HG02970 (cell line): ENCODE measurements around the gene C16orf96.

Source experiments
- ATAC-seq: cut with Tn5 transposase; IDR thresholded peaks from one replicate; pipeline ENCODE4 v1.9.1; 2021; ENCODE audit warnings: mild to moderate bottlenecking, moderate library complexity, moderate number of reproducible peaks; ENCODE audit not compliant: unreplicated experiment, low FRiP score

C16orf96 gene

GRCh38 chr16:4613636-4614570, 57.8 kb downstream of the C16orf96 start:
- ATAC-seq: no peak

GRCh38 chr16:4614571-4615383, 58.6 kb downstream of the C16orf96 start, which contains the start of gene UBALD1:
UBALD1 (minus strand) TSS chr16:4614888; CDS start chr16:4614797, 91 bp downstream.
- peak; percentile 47 for ATAC-seq

GRCh38 chr16:4615384-4616046, 59.4 kb downstream of the C16orf96 start:
- no peak for ATAC-seq

- peak; percentile 62 for ATAC-seq
Measured at GRCh38 chr16:4616047-4616811, 60.1 kb downstream of the C16orf96 start.

GRCh38 chr16:4617880-4618279, 61.7 kb downstream of the C16orf96 start:
- no peak for ATAC-seq

GRCh38 chr16:4618645-4619418, 62.7 kb downstream of the C16orf96 start:
- ATAC-seq: no peak

- ATAC-seq: no peak
Measured at GRCh38 chr16:4623593-4623992, 67.5 kb downstream of the C16orf96 start.

GRCh38 chr16:4624015-4624826, 68.1 kb downstream of the C16orf96 start, which contains the start of gene MGRN1:
MGRN1 (plus strand) TSS chr16:4624826; CDS start chr16:4624961, 135 bp downstream.
- peak; percentile 68 for ATAC-seq

GRCh38 chr16:4624827-4625559, 68.9 kb downstream of the C16orf96 start:
- peak; percentile 58 for ATAC-seq

- ATAC-seq: no peak
Measured at GRCh38 chr16:4625560-4626159, 69.5 kb downstream of the C16orf96 start.

GRCh38 chr16:4626396-4626795, 70.3 kb downstream of the C16orf96 start:
- ATAC-seq: no peak

- no peak for ATAC-seq
Measured at GRCh38 chr16:4628283-4628682, 72.1 kb downstream of the C16orf96 start.

GRCh38 chr16:4631444-4631843, 75.3 kb downstream of the C16orf96 start:
- no peak for ATAC-seq

GRCh38 chr16:4633910-4634635, 77.9 kb downstream of the C16orf96 start:
- ATAC-seq: no peak

GRCh38 chr16:4634768-4635167, 78.6 kb downstream of the C16orf96 start:
- ATAC-seq: no peak

- ATAC-seq: no peak
Measured at GRCh38 chr16:4636196-4636595, 80.1 kb downstream of the C16orf96 start.
